ENCODE measurements around the gene IFNA13. TPM values are rescaled to one million over a fixed set of nuclear protein-coding genes. Genes with fewer than 3 reads are reported as not detected.

The IFNA13 gene
- total and polyA plus RNA-seq, 2 of the 13 experiments (the other 11 are each of a cell fraction or from before 2014, with no cell fraction given), result not detected

GRCh38 chr9:21381448-21382339 is 13.8 kb upstream of the IFNA13 start:
- ChIA-PET POLR2A (interaction anchor here (1.2 kb wide), 1 partner anchor 46 kb away, joined by 3 read pairs; the partner anchor contains the start of gene KLHL9), CTCF (ENCODE audit: low intra/inter-chr PET ratio, low total read pairs) (no interaction called here)
- in situ Hi-C loops (cut with HindIII; ENCODE audit: extremely low pct_ligation_motif_present, low pct_unique_long_range_greater_than_20kb), result no loop called here
- intact Hi-C loops (cut with micrococcal nuclease; ENCODE audit: unreplicated experiment), result no loop called here
- H3K79me2 ChIP-seq (ENCODE audit: insufficient read depth, low read length), result no peaks in the 10 kb centered on the region
- H3K4me3 ChIP-seq (replicated peaks in 1 of 3; ENCODE audit: insufficient read depth in 1 of 3, low read depth in 2 of 3, low read length in 3 of 3), result no peak overlapping the region
- H3K4me2 ChIP-seq (ENCODE audit: low read depth, low read length), result no peak overlapping the region
- no peak for FAIRE-seq
- DNase-seq (ENCODE audit: low spot score), result peak; percentile 36
- no peak overlapping the region for H3K9ac ChIP-seq (ENCODE audit: insufficient read depth, low read depth, low read length)
- no peaks in the 10 kb centered on the region for H4K20me1 ChIP-seq (ENCODE audit: insufficient read depth, low read length)
- H2AFZ ChIP-seq (ENCODE audit: low read length), result no peak overlapping the region
- H3K4me1 ChIP-seq (ENCODE audit: insufficient read depth, low read length), result no peaks in the 10 kb centered on the region; the same call in none of the 2 replicates
- BruUV-seq (replicated peaks), result no TSS peak
- TF ChIP-seq NKX3-1 (CRISPR knock-in tag; IDR thresholded peaks at IDR 0.05) (no peak), RFX1 (IDR thresholded peaks at IDR 0.05) (no peak), ZSCAN30 (CRISPR knock-in tag; IDR thresholded peaks at IDR 0.05) (no peak), SP4 (CRISPR knock-in tag; IDR thresholded peaks at IDR 0.05) (no peak), ZNF740 (CRISPR knock-in tag; IDR thresholded peaks at IDR 0.05) (no peak), AHR (CRISPR knock-in tag; IDR thresholded peaks at IDR 0.05) (no peak), SP5 (CRISPR knock-in tag; IDR thresholded peaks at IDR 0.05; ENCODE audit: borderline replicate concordance, low read depth) (no peak), ZNF432 (CRISPR knock-in tag; IDR thresholded peaks at IDR 0.05; ENCODE audit: borderline replicate concordance) (no peak), BHLHE40 (IDR thresholded peaks at IDR 0.05; ENCODE audit: low read length) (peak; percentile 61), TEF (CRISPR knock-in tag; IDR thresholded peaks at IDR 0.05) (no peak), NFE2L2 (IDR thresholded peaks at IDR 0.05; ENCODE audit: low read length) (no peak), E2F1 (CRISPR knock-in tag; IDR thresholded peaks at IDR 0.05) (no peak), HOXD1 (CRISPR knock-in tag; IDR thresholded peaks at IDR 0.05) (no peak), ZNF547 (CRISPR knock-in tag; IDR thresholded peaks at IDR 0.05) (no peak)
- TF ChIP-seq, protein P1, sequence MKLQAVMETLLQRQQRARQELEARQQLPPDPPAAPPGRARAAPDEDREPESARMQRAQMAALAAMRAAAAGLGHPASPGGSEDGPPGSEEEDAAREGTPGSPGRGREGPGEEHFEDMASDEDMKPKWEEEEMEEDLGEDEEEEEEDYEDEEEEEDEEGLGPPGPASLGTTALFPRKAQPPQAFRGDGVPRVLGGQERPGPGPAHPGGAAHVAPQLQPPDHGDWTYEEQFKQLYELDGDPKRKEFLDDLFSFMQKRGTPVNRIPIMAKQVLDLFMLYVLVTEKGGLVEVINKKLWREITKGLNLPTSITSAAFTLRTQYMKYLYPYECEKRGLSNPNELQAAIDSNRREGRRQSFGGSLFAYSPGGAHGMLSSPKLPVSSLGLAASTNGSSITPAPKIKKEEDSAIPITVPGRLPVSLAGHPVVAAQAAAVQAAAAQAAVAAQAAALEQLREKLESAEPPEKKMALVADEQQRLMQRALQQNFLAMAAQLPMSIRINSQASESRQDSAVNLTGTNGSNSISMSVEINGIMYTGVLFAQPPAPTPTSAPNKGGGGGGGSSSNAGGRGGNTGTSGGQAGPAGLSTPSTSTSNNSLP (IDR thresholded peaks at IDR 0.05; ENCODE audit: low read depth, low read length), result peak; percentile 24; the same call in 1 of the 2 replicates
- TF ChIP-seq, protein P2, sequence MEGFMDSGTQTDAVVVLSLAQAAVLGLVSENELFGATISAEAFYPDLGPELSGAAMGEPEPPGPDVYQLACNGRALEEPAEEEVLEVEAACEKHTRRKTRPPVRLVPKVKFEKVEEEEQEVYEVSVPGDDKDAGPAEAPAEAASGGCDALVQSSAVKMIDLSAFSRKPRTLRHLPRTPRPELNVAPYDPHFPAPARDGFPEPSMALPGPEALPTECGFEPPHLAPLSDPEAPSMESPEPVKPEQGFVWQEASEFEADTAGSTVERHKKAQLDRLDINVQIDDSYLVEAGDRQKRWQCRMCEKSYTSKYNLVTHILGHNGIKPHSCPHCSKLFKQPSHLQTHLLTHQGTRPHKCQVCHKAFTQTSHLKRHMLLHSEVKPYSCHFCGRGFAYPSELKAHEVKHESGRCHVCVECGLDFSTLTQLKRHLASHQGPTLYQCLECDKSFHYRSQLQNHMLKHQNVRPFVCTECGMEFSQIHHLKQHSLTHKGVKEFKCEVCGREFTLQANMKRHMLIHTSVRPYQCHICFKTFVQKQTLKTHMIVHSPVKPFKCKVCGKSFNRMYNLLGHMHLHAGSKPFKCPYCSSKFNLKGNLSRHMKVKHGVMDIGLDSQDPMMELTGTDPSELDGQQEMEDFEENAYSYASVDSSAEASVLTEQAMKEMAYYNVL (CRISPR knock-in tag; IDR thresholded peaks at IDR 0.05; ENCODE audit: borderline replicate concordance), result no peak
- no peaks in the 10 kb centered on the region for H3K9me3 ChIP-seq (ENCODE audit: low read length)
- peak; percentile 66; the same call in 2 of the 3 replicates for ATAC-seq
- WGBS (ENCODE audit: low lambda C conversion rate), result 7% methylated on average over 5 of the region's 5 CpGs
- H3K27me3 ChIP-seq (ENCODE audit: control insufficient read depth in 1 of 2, insufficient read depth in 2 of 2, low read length in 2 of 2), result no peaks in the 10 kb centered on the region
- no peak overlapping the region for H3K27ac ChIP-seq (ENCODE audit: extremely low read length, insufficient read depth, low read length)
- no peaks in the 10 kb centered on the region for H3K36me3 ChIP-seq (replicated peaks in 1 of 2; ENCODE audit: control insufficient read depth in 1 of 2, insufficient read depth in 2 of 2, low read length in 2 of 2)
